Testis (tissue), 2 donors: ENCODE data around the gene ACP6.

Experiments used
- POLR2A ChIP-seq: fragments of 450-650 bp; IDR thresholded peaks from one replicate; pipeline ENCODE4 v1.6.1; 2017; ENCODE audit warnings: antibody characterized with exemption, mild to moderate bottlenecking, moderate library complexity
- TF ChIP-seq, protein P1 (sequence below), 3 experiments: fragments of 450-650 bp in 2 of 3; fragments of 200-600 bp in 1 of 3; sonication (generic) in 1 of 3; IDR thresholded peaks; one replicate each; pipeline ENCODE4 v1.5.1; 2016 to 2019; ENCODE audit warnings: antibody characterized with exemption in 3 of 3, mild to moderate bottlenecking in 2 of 3, moderate library complexity in 1 of 3

DNA sequence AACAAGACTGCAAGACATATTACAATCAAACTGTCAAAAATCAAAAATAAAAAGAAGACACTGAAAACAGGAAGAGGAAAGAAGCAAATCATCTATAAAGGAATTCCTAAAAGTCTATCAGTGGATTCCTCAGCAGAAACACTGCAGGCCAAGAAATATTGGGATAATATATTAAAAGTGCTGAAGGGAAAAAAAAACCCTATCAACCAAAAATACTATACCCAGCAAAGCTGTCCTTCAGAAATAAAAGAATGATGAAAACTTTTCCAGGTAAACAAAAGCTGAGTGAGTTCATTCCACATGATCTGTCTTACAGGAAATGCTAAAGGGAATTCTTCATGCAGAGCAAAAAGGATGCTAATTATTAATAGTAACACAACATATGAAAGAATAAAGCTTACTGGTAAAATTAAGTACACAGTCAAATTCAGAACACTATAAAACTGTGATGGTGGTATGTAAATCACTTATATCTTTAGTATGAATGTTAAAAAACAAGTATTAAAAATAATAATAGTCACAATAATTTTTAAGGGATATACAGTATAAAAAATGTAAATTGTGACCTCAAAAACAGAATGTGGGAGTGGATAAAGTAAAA lies 12.9 kb upstream of the ACP6 start:
- TF ChIP-seq POLR2A: no peak
- TF ChIP-seq, protein P1, sequence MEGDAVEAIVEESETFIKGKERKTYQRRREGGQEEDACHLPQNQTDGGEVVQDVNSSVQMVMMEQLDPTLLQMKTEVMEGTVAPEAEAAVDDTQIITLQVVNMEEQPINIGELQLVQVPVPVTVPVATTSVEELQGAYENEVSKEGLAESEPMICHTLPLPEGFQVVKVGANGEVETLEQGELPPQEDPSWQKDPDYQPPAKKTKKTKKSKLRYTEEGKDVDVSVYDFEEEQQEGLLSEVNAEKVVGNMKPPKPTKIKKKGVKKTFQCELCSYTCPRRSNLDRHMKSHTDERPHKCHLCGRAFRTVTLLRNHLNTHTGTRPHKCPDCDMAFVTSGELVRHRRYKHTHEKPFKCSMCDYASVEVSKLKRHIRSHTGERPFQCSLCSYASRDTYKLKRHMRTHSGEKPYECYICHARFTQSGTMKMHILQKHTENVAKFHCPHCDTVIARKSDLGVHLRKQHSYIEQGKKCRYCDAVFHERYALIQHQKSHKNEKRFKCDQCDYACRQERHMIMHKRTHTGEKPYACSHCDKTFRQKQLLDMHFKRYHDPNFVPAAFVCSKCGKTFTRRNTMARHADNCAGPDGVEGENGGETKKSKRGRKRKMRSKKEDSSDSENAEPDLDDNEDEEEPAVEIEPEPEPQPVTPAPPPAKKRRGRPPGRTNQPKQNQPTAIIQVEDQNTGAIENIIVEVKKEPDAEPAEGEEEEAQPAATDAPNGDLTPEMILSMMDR (IDR thresholded peaks at IDR 0.05): no peak
